Endothelial cell of umbilical vein (primary cell): ENCODE measurements around the gene KAZALD1. TPM values are rescaled to one million over a fixed set of nuclear protein-coding genes. Genes with fewer than 3 reads are reported as not detected.

ENCODE experiments used
- BruUV-seq: library from RNA; stranded (reverse); fragments of 400-500 nt; replicated peaks from 2 replicates; lab custom pipeline; 2021; lab: Mats Ljungman, UMichigan
- CTCF ChIA-PET: fragments of 300-600, 350-600 bp; sonication (Branson Sonifier 250); formaldehyde crosslinking; loops from one replicate; lab custom pipeline; 2021; ENCODE audit warnings: antibody characterized with exemption, inconsistent platforms; lab: Charles Lee
- POLR2A ChIA-PET: fragments of 300-600, 350-600 bp; sonication (Branson Sonifier 250); formaldehyde crosslinking; loops from one replicate; lab custom pipeline; 2021; ENCODE audit warnings: antibody characterized with exemption, inconsistent platforms; lab: Charles Lee
- DNase-seq: peaks from one replicate; pipeline ENCODE4 v3.0.0-alpha.2; 2011; ENCODE audit warnings: low read depth, low spot score
- FAIRE-seq: peaks from 2 replicates; lab custom pipeline; 2011; peaks lifted over from hg19 to GRCh38; lab: Jason Lieb, UNC
- H2AFZ ChIP-seq: 2 replicates; pipeline ENCODE4 v1.6.0; 2012; ENCODE audit warnings: low read depth, low read length, control low read depth, inconsistent platforms
- H3K27ac ChIP-seq: 2 replicates; pipeline ENCODE4 v1.5.1; 2011; ENCODE audit warnings: low read depth, mild to moderate bottlenecking, control low read depth, low read length, moderate library complexity; ENCODE audit not compliant: insufficient read depth
- H3K27me3 ChIP-seq, 2 experiments: 2 replicates each; pipeline versions ENCODE4 v1.6.0 to v1.6.1; 2011; ENCODE audit warnings: low read length in 2 of 2, mixed read lengths in 1 of 2; ENCODE audit not compliant: control insufficient read depth in 2 of 2, insufficient read depth in 2 of 2
- H3K36me3 ChIP-seq, 2 experiments: 2 replicates in 1 of 2; 3 replicates in 1 of 2; pipeline ENCODE4 v1.5.1; 2011; ENCODE audit warnings: low read length in 2 of 2, mild to moderate bottlenecking in 1 of 2, moderate library complexity in 1 of 2; ENCODE audit not compliant: control insufficient read depth in 2 of 2, insufficient read depth in 2 of 2; ENCODE audit errors: extremely low read depth in 1 of 2
- H3K4me1 ChIP-seq: 3 replicates; pipeline ENCODE4 v1.5.1; 2011; ENCODE audit warnings: mild to moderate bottlenecking, low read length; ENCODE audit not compliant: control insufficient read depth, insufficient read depth; ENCODE audit errors: extremely low read depth
- H3K4me2 ChIP-seq: 2 replicates; pipeline ENCODE4 v1.6.1; 2011; ENCODE audit warnings: low read length, control low read depth, mixed read lengths; ENCODE audit not compliant: insufficient read depth
- H3K4me3 ChIP-seq, 3 experiments: fragments of 200-600 bp in 1 of 3; sonication (generic), shearing (Covaris generic) in 1 of 3; replicated peaks in 1 of 3; 2 replicates each; pipeline ENCODE4 v1.5.1; 2011 to 2016; ENCODE audit warnings: control low read depth in 3 of 3, low read length in 3 of 3, mild to moderate bottlenecking in 2 of 3, inconsistent platforms in 1 of 3, low read depth in 1 of 3, moderate library complexity in 1 of 3; ENCODE audit not compliant: insufficient read depth in 1 of 3
- H3K79me2 ChIP-seq: 2 replicates; pipeline ENCODE4 v1.6.0; 2012; ENCODE audit warnings: low read length, inconsistent platforms; ENCODE audit not compliant: control insufficient read depth, insufficient read depth
- H3K9ac ChIP-seq: replicated peaks from 2 replicates; pipeline ENCODE3; 2011; ENCODE audit warnings: low read length, control low read depth; ENCODE audit not compliant: insufficient read depth; ENCODE audit errors: extremely low read depth
- H3K9me1 ChIP-seq: replicated peaks from 3 replicates; pipeline ENCODE4 v1.6.0; 2011; ENCODE audit warnings: mild to moderate bottlenecking, low read length; ENCODE audit not compliant: control insufficient read depth, insufficient read depth; ENCODE audit errors: extremely low read depth
- H3K9me3 ChIP-seq: replicated peaks from 2 replicates; pipeline ENCODE4 v1.5.1; 2012; ENCODE audit warnings: low read length, inconsistent platforms; ENCODE audit not compliant: control insufficient read depth, insufficient read depth
- H4K20me1 ChIP-seq: replicated peaks from 2 replicates; pipeline ENCODE3; 2011; ENCODE audit warnings: mild to moderate bottlenecking, low read length; ENCODE audit not compliant: control insufficient read depth, insufficient read depth; ENCODE audit errors: extremely low read depth
- EZH2 ChIP-seq: IDR thresholded peaks from 2 replicates; pipeline ENCODE4 v1.6.1; 2012; ENCODE audit warnings: borderline replicate concordance, low read depth, mild to moderate bottlenecking, moderate library complexity, low read length, inconsistent platforms; ENCODE audit not compliant: severe bottlenecking
- FOS ChIP-seq: IDR thresholded peaks from 2 replicates; pipeline ENCODE4 v1.6.1; 2011; ENCODE audit warnings: mild to moderate bottlenecking, low read length, moderate library complexity, borderline replicate concordance; ENCODE audit not compliant: insufficient read depth
- GATA2 ChIP-seq: IDR thresholded peaks from 2 replicates; pipeline ENCODE4 v1.7.0; 2011; ENCODE audit warnings: low read depth, mild to moderate bottlenecking, moderate library complexity, mixed read lengths, low read length; ENCODE audit not compliant: insufficient read length, insufficient read depth
- JUN ChIP-seq: IDR thresholded peaks from 2 replicates; pipeline ENCODE4 v1.6.1; 2011; ENCODE audit warnings: borderline replicate concordance, low read depth; ENCODE audit not compliant: insufficient read length, insufficient read depth
- MYC ChIP-seq: IDR thresholded peaks from one replicate; pipeline ENCODE4 v1.6.1; 2011; ENCODE audit warnings: mild to moderate bottlenecking, low read depth, low read length
- POLR2A ChIP-seq: IDR thresholded peaks from 2 replicates; pipeline ENCODE4 v1.6.1; 2012; ENCODE audit warnings: low read depth, mild to moderate bottlenecking, control low read depth, low read length
- POLR2AphosphoS5 ChIP-seq: IDR thresholded peaks from 2 replicates; pipeline ENCODE4 v1.6.1; 2012; ENCODE audit warnings: low read depth, mild to moderate bottlenecking, control low read depth, low read length, moderate library complexity; ENCODE audit not compliant: insufficient read depth
- dilution Hi-C: fragments of 300-500 bp; cut with MboI; formaldehyde crosslinking; loops from one replicate; pipeline ENCODE4 v1.15.0; 2019; ENCODE audit warnings: low sequenced_read_pairs; ENCODE audit not compliant: extremely low pct_ligation_motif_present
- intact Hi-C: fragments of 100-400 bp; cut with micrococcal nuclease; formaldehyde crosslinking; loops from one replicate; pipeline ENCODE4 v1.10.0; 2022
- polyA plus RNA-seq, 4 experiments: library from polyadenylated mRNA; depleted of rRNA in 3 of 4; stranded (reverse) in 3 of 4; unstranded in 1 of 4; fragments of >200 nt; gene quantifications; 2 replicates each; pipeline versions ENCODE4 v1.2.1 to v1.2.3, GENCODE V29; 2011 to 2012; ENCODE audit warnings: missing spikeins in 1 of 4
- total RNA-seq: library from RNA; stranded (reverse); gene quantifications from 2 replicates; pipeline ENCODE4 v1.2.3, GENCODE V29; 2021
- TF ChIP-seq, protein P1 (sequence below), 2 donors: IDR thresholded peaks; 1 replicate in 1 of 2; 2 replicates in 1 of 2; pipeline ENCODE4 v1.5.1; 2011; ENCODE audit warnings: low read length in 2 of 2, mild to moderate bottlenecking in 2 of 2, moderate library complexity in 2 of 2, control low read depth in 1 of 2, inconsistent platforms in 1 of 2, low read depth in 1 of 2; ENCODE audit not compliant: insufficient read depth in 1 of 2; ENCODE audit errors: extremely low read depth in 1 of 2
- TF ChIP-seq, protein P2 (sequence below): IDR thresholded peaks from 2 replicates; pipeline ENCODE4 v1.6.1; 2011; ENCODE audit not compliant: insufficient read depth, insufficient read length

The KAZALD1 gene
- total and polyA plus RNA-seq, 2 donors (not counting 3 experiments of a cell fraction or from before 2014, with no cell fraction given): 3.0 to 3.3 TPM

DNA sequence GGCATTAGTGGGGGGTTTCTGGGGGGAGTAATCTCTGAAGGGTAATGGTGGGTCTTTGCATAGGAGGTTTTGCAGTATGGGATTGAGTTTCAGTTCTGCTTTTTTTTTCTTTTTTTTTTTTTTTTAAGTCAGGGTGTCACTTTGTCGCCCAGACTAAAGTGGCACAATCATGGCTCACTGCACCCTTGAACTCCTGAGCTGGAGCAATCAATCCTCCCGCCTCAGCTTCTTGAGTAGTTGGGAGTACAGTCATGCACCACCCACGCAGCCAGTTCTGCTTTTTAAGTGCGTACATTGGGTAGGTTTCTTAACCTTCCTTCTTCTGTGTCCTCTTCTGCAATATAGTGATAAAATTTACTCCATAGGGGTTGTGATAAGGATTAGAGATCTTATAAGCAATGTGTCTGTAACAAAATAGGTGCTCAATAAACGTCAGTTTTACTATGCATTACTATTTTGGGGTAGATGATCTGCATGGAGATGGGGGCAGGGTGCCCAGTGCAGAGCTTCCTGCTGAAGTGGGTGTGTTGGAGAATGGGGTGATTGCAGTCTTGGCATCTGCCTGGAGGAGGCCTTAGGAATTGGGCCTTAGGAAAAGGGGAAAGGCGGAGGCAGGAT, 9.6 kb downstream of the KAZALD1 start:
- TF ChIP-seq POLR2A (no peak), GATA2 (no peak), EZH2 (no peak), POLR2AphosphoS5 (no peak), MYC (no peak), JUN (no peak), FOS (no peak)
- TF ChIP-seq, protein P1, sequence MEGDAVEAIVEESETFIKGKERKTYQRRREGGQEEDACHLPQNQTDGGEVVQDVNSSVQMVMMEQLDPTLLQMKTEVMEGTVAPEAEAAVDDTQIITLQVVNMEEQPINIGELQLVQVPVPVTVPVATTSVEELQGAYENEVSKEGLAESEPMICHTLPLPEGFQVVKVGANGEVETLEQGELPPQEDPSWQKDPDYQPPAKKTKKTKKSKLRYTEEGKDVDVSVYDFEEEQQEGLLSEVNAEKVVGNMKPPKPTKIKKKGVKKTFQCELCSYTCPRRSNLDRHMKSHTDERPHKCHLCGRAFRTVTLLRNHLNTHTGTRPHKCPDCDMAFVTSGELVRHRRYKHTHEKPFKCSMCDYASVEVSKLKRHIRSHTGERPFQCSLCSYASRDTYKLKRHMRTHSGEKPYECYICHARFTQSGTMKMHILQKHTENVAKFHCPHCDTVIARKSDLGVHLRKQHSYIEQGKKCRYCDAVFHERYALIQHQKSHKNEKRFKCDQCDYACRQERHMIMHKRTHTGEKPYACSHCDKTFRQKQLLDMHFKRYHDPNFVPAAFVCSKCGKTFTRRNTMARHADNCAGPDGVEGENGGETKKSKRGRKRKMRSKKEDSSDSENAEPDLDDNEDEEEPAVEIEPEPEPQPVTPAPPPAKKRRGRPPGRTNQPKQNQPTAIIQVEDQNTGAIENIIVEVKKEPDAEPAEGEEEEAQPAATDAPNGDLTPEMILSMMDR (IDR thresholded peaks at IDR 0.05; ENCODE audit: extremely low read depth in 1 of 2, insufficient read depth in 1 of 2, low read depth in 1 of 2, low read length in 2 of 2): no peak
- TF ChIP-seq, protein P2, sequence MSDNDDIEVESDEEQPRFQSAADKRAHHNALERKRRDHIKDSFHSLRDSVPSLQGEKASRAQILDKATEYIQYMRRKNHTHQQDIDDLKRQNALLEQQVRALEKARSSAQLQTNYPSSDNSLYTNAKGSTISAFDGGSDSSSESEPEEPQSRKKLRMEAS: no peak
- Histone ChIP-seq H3K27ac (no peak overlapping the region), H2AFZ (no peak overlapping the region), H4K20me1 (no peaks in the 10 kb centered on the region), H3K4me2 (no peak overlapping the region), H3K36me3 (no peaks in the 10 kb centered on the region), H3K4me1 (peaks cover 11% of the 10 kb centered on the region), H3K27me3 (peaks cover 14 to 28% of the 10 kb centered on the region in 2 experiments), H3K9ac (no peak overlapping the region), H3K9me3 (no peaks in the 10 kb centered on the region), H3K4me3 (no peak overlapping the region), H3K9me1 (no peaks in the 10 kb centered on the region), H3K79me2 (no peaks in the 10 kb centered on the region)
- DNase-seq (no peak), FAIRE-seq (no peak)
- intact Hi-C loops: loop anchor here (2.0 kb wide), 1 partner anchor 15 kb away; no protein-coding TSS in a partner anchor
- no TSS peak for BruUV-seq
- ChIA-PET POLR2A (no interaction called here), CTCF (interaction anchor here (0.8 to 1.6 kb wide), 4 partner anchors 21 to 71 kb away, joined by 3 to 7 read pairs (median 4); no protein-coding TSS in a partner anchor)
- dilution Hi-C loops: no loop called here
